ENCODE results near the gene SLAIN1.

DNA sequence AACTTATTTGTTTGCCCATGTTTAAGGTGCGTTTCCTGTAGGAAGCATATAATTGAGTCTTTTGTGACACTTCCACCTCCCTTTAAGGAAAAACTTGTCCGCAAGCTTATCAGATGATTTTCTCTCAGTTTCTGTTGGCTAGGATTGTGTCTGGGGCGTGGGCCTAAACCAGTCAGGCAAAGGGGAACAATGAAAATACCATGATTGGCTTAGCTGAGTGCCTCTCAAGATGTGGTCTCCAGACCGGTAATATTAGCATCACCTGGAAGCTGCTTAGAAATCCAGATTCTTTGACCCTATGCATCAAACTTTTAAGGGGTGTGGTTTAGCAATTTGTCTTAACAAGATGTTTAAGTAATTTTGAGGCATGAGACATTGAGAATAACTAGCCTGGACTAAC is 20.0 kb downstream of the SLAIN1 start:
- no peak for TF ChIP-seq TAF1 (IDR thresholded peaks at IDR 0.05; ENCODE audit: borderline replicate concordance, low read depth, low read length)
- no peak for TF ChIP-seq TCF12 (IDR thresholded peaks at IDR 0.05; ENCODE audit: low read depth, low read length)
- no peak for TF ChIP-seq ZBTB4 (CRISPR knock-in tag; IDR thresholded peaks at IDR 0.05)
- TF ChIP-seq ZNF384 (IDR thresholded peaks at IDR 0.05; ENCODE audit: borderline replicate concordance, low read depth, low read length), result no peak
- no peak for TF ChIP-seq CREB1 (IDR thresholded peaks at IDR 0.05; ENCODE audit: low read depth)
- TF ChIP-seq, protein P1, sequence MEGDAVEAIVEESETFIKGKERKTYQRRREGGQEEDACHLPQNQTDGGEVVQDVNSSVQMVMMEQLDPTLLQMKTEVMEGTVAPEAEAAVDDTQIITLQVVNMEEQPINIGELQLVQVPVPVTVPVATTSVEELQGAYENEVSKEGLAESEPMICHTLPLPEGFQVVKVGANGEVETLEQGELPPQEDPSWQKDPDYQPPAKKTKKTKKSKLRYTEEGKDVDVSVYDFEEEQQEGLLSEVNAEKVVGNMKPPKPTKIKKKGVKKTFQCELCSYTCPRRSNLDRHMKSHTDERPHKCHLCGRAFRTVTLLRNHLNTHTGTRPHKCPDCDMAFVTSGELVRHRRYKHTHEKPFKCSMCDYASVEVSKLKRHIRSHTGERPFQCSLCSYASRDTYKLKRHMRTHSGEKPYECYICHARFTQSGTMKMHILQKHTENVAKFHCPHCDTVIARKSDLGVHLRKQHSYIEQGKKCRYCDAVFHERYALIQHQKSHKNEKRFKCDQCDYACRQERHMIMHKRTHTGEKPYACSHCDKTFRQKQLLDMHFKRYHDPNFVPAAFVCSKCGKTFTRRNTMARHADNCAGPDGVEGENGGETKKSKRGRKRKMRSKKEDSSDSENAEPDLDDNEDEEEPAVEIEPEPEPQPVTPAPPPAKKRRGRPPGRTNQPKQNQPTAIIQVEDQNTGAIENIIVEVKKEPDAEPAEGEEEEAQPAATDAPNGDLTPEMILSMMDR (IDR thresholded peaks at IDR 0.05 in 2 of 3, conservative IDR thresholded peaks at IDR 0.05 in 1 of 3; ENCODE audit: control insufficient read depth in 2 of 3, extremely low read depth in 1 of 3, insufficient read depth in 1 of 3, low read depth in 3 of 3, low read length in 3 of 3), result no peak
- TF ChIP-seq MAX (IDR thresholded peaks at IDR 0.05; ENCODE audit: low read depth, low read length), result no peak

Measured in GM12878 (cell line).